C1 segment of cervical spinal cord (tissue), 14 donors: ENCODE data around the gene KCNJ6.

ENCODE experiments used
- DNase-seq, 14 donors: peaks; one replicate each; lab custom pipeline; 2025; lab: John Stamatoyannopoulos, UW

KCNJ6 gene

DNA sequence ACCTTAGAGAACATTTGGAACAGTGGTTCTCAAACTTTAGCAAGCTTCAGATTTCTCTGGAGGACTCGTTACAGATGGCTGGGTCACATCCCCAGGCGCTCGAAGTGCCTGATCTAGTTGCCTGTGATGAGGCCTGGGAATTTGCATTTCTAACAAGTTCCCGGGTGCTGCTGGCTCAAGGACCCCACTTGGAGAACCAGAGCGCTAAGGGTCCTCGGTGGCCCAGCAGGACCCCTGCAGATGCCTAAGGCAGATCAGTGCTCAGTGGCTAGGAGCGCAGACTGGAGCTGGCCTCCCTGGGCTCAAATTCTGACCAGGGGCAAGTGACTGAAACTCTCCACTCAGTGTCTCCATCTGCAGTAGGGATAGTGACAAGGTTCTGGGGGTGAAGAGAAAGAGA lies 341.5 kb downstream of the KCNJ6 start:
- DNase-seq, result no peak

DNA sequence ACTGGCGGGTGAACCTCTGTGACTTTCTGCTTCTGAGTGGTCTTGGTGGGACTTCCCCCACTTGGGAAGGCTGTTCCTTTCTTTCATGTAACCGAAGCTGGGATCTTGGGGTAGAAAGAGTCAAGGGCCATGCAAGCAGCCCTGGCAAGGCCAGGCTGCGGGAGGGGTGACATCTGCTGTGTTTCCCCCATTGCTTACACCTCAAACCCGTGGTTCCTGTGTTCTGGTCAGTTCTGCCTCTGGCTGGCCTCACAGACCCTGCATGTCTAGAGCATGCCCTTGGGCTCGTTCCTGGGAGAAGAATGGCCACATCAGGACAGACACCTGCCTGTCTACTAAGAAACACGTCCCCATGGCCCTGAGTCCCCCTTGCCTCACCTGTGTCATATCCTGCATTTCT lies 341.9 kb downstream of the KCNJ6 start:
- no peak for DNase-seq

DNA sequence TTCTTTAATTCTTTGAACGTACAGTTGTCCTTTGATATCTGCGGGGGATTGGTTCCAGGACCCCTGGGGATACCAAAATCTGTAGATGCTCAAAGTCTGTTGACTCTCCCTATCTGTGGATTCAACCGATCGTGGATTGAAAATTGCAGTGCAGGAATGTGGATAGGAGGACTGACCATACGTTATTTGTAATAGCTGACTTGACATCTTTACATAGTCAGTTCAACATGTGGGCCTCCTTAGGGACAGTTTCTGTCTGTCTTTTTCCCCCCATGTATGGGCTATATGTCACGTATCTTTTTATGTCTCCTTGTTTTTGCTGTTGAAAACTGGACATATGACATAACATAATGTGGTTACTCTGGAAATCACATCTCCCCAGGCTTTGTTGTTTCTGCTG lies 344.8 kb downstream of the KCNJ6 start:
- no peak for DNase-seq

DNA sequence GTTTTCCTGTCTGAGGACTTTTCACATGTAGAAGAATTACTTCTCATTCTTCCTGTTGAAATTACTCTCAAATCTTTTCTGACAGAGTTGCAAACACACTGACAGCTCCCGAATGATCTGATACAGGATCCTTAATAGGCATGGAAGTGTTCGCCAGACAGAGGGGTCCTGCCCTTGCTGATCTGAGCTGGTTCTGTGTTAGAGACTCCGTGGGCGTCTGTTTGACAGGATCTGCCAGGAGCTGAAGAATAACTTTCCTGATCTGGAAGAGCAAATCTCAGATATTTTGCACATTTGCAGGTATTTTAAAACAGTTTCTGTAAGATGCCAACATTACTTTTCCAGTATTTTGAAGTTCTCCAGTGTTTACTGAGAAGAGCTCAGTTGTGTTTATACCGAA lies 347.3 kb downstream of the KCNJ6 start:
- DNase-seq, result no peak

DNA sequence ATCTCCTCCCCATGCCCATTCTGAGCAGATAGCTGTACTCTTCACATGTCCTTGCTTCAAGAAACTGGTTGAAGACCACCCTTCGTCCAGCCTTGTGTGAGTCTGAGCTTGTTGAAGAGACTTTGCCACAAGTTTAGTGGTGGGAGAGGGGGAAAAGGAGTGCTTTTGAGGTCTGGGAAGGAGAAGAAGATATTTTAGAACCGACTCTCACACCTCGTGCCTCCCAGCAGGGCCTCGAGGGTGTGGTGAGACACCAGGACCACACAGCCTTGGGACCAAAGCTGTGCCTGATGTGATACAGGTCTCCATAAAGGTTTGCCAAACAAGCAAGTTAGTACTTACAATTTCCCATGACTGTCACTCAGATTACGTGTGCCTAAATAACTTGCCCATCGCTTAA lies 347.8 kb downstream of the KCNJ6 start:
- no peak for DNase-seq

DNA sequence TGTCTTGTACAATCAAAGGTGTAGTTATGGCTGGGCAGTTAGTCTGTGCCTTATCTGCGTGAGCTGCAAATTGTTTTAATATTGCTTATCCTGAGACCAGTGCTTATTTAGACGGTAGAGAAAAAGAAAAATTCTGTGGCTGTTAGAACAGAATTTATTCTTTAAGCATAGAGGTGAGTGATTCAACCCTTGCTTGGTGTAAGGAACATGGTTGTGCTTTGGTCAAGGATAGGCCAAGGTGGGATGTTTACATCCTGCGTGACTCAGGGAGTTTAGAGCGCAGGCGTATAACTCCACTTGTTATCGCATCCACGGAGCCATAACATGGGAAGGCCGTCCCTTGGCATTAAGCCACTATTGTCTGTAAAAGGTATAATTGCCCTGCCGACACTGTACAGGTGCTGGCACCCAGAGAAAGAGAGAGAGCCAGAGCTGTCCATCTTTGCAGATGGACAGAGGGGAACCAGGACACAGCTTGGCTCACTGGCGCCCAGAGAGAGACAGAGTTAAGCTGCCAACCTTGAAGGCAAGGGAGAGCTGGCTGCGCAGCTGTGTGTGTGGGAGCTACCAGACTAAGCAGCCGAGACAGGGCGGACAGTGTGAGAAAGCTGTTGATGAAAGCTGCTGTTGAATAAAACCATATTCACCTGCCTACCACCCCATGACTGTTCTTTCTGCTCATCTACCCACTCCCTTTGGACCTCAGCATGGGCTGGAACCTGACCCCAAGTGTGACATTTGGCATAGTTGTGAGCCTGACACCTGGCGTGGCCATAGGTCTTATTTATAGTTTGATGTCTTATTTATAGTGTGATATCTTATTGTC lies 349.3 kb downstream of the KCNJ6 start:
- DNase-seq, result no peak

DNA sequence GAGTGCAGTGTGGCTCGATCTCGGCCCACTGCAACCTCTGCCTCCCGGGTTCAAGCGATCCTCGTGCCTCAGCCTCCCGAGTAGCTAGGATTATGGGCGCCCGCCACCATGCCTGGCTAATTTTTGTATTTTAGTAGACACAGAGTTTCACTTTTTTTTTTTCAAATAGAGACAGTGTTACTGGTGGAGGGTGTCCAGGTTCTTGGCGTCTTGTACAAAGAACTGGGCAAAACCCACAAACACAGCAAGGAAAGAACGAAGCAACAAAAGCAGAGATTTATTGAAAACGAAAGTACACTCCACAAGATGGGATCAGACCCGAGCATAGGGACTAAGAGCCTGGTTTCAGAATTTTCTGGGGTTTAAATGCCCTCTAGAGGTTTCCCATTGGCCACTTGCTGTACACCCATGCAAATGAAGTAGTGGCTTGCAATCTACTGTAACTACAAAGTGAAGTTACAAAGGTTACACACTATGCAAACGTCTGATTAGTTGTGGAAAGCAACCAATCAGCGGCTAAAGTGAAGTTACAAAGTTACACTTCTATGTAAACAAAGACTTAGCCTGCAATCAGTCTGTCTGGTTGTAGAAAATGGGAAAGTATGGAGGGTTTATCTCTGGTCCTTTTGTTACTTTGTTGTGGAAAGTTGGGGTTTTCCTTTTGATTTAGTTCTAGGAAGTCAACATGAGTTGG lies 350.6 kb downstream of the KCNJ6 start:
- DNase-seq, result no peak

DNA sequence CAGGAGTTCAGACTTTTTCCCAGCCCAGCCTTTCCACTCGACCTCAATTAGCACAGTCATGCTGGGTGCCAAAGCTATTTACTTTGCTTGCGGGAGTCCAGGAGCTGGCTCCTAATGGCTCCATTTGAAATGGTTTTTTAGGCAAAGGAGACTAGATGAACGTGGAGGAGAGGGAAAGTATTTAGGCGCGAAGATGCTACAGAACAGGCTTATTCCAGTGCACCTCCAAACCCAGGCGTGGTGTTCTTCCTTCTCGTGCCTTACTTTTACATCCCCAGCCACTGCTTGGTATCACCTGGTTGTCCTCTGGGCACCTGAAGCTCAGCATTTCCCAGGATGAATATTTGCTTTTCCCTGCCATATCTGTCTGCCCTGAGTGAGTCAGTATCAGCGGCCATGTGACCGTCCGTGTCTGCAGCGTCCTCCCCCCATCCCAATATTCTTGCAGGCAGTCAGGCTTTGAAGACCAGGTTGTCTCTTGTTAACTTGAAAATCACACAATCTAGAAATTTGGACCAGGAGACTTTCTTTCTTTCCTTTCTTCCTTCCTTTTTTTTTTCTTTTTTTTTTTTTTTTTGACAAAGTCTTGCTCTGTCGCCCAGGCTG lies 351.2 kb downstream of the KCNJ6 start:
- no peak for DNase-seq

DNA sequence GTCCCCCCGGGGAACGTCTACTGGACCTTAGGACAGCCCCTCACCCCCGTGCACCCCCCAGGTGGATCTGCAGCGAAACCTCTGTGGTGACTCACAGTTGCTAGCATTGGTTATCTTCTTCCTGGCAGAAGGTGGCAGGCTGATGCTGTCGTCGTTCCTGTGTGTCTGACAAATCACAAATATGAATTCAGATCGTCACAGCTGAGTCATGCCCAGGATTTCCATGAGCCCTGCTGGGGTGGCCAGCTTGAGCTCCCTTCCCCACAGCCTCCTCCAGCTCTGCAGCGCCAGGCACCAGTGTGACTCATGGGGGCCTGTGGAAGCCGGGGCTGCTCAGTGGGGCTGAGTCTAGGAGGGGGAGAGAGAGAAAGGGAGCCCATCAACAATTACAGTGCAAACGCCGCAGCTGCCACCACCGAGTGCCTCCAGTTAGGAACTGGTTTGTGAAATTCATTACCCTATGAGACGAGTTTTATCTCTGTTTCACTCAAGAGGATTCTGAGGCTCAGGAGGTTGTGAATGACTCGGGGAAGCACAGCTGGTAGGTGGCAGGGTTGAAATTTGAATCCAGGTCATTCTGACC lies 351.8 kb downstream of the KCNJ6 start:
- peak in 11 of 14 donors; percentile 15 to 91 (median 67) for DNase-seq

DNA sequence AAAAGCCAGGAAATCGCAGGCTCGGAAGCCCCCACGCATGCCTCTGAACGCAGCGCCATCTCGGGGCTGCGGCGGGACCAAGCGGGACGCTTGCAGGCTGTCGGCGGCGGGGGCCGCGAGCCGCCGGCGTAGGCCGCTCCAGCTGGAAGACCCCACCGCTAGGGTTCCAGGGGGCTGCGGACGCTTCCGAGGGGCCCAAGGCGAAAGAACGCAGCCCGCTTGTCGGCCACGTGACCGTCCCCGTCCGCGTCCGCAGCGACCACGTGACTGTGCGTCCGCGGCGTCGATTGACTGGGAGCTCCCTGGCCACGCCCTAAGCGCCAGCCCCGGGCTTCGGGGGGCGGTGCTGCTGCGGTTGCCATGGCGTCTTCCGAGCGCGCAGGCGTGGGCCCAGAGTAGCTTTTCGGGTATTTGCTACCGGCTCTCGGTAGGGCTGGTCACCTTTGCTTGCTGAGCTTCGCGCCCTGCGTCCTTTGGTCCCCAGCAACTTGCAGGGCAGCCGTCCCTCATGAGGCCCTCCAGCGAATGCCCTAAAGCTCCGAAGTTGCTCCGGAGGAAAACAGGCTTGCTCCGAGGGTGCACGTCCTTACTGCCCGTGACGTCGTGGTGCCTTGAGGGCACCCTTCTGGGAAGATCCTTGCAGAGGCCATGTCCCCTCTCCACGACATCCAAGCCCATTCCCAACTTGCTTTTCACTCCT lies 352.5 kb downstream of the KCNJ6 start:
- DNase-seq, result peak; percentile 24 to 94 (median 89)

DNA sequence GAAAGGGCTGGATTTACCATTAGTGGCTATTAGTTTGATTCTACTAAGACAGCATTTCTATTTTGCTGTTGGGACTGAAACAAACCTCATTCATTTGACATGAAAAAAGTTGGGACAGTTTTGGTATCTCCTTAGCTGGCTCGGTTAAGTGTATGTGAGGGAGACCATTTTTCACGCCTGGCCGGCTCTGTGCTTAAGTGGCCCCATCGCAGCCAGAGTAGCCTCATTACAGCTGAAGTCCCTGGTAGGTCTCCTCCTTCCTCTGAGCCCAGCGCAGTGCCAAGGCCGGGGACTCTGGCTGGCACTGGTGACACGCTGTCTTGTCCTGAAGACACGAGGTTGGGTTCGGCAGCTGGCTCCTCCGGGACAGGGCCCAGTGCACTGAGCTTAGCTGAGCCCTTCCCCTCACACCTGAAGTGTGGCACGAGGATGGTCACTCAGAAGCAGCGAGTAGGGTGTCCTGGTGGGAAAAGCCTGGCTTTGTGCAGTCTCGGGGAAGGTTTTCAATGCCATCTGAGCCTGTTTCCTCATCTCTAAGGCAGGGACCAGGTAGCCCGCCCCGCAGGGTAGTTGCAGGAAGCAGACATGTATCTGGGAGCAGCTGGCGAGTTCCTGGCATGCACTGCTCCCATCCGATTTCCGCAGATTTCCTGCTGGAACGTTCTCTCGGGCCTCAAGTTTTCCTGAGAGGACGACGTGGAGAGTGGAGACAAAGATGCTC lies 353.2 kb downstream of the KCNJ6 start:
- peak in 3 of 14 donors; percentile 61 to 71 (median 62) for DNase-seq

DNA sequence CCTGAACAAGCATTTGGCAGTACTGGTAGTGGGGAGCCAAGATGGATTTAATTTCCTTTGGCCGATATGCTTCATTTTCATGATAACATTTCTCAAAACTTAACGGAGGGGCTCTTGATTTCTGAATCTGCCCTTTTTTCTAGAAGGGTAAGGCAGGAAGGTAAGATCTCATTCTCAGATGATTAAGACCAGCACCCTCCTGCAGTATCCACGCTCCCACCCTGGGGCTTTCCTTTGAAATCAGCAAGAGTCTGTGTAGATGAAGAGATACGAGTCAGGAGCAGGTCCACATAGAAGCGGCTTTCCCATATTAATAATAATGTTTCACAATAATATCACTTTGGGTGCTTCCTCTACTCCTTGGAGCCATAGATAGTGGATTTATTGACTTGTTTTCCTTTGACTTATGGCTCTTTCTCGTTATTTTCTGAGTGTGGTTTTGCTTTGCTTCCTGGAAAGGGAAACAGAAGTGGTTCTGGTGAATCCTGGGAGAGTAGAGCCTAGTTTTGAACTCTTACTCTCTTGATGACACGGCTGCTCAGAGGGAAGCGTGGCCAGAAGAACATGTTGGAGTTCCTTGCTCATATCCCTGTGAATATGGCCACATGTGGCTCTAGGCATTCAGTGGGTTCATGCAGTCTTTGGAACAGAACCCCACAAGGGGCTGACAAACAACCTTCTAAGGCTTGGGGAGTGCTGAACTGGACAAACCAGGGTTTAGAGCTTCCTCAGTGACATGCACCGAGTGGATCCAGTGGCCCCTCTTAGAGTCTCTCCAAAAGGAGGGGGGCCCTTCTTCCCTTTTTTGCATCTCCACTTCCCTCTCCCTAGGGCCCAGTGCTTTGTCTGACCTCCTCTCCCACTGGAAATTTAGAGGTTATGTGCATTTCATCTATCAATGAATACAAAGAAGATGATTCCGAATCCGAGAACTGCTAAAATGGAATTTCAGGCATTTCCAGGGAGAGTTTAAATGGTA lies 354.0 kb downstream of the KCNJ6 start:
- DNase-seq, result no peak

DNA sequence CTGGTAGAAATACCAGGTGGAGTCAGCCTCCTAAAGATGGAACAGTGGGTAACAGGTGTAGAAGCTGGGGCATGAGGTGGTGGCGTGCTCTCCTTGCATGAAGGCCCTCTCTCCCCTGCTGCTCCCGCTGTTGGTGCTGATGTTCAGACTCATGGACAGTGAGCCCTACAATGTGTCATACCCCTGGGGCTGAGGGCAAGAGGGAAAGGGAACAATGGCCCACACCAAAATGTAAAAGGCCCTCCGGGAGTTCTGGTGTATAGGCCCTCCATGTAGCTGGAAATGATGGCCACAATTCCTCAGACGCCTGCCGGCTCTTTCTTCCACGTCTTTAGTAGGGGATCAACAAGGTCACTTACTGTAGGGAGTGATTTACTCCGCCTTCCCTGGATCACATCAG lies 354.8 kb downstream of the KCNJ6 start:
- DNase-seq, result no peak

DNA sequence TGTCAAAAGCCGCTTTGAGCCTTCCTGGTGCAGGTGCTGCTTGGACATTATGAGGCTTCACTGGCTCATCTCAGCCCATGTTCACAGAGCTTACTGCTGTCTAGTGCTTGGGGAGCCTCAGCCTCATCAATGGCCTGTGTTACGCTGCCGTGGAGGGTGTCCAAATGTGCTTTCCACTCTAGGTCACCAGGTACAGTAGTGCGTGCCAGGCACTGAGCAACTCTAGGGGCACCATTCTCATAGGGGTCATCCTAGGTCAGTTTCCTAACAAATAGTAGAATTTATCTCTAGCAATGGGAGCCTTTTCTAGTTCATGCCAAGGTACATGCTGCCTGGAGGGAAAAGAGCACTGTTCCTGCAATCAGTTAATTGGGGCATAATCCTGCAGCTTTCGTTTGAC lies 355.9 kb downstream of the KCNJ6 start:
- DNase-seq, result no peak

DNA sequence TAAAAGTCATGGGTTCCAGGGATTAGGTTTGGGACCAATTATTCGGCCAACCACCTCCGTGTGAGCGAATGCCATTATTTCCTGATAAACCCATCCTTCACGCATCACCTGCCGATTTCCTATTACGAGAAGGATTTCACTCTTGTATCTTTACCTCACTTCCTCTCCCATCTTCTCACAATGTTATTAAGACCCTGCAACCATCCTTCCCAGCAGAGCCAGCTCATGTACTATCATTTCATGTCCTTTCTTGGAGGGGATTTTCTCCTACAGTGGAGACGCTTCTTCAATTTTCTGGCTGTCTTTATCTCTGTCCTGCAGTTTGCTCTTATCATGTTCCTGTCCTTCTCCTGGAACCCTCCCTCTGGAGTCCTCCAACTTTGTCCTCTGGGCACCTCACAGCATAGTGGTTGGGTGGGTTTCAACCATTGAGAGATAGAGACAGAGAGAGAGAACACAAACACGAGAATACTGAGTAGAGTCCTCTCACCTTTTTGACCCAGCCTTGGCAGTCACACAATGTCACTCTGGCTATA lies 357.5 kb downstream of the KCNJ6 start:
- no peak for DNase-seq
